SK-N-SH (cell line): Measurements from ENCODE around the gene SENP8.

ENCODE experiments used
- CHD2 ChIP-seq: fragments of 150-350 bp; IDR thresholded peaks from 2 replicates; pipeline ENCODE4 v1.6.1; 2018; ENCODE audit warnings: low read length; ENCODE audit not compliant: partially characterized antibody
- CTCF ChIP-seq: fragments of 200-600 bp; sonication (generic); IDR thresholded peaks from 2 replicates; pipeline ENCODE4 v1.6.1; 2017; ENCODE audit warnings: antibody characterized with exemption, mild to moderate bottlenecking, moderate library complexity
- EZH2phosphoT487 ChIP-seq: fragments of 200-600 bp; sonication (generic); IDR thresholded peaks from 2 replicates; pipeline ENCODE4 v1.6.1; 2017; ENCODE audit warnings: low read depth, mixed run types, mild to moderate bottlenecking, antibody characterized with exemption, moderate library complexity, borderline replicate concordance
- JUND ChIP-seq: IDR thresholded peaks from 2 replicates; pipeline ENCODE4 v1.4.0; 2012
- MAX ChIP-seq: IDR thresholded peaks from 2 replicates; pipeline ENCODE4 v1.4.0; 2012; ENCODE audit warnings: low read depth
- MXI1 ChIP-seq: IDR thresholded peaks from 2 replicates; pipeline ENCODE4 v1.6.1; 2012; ENCODE audit warnings: mild to moderate bottlenecking, low read depth, low read length, improper control_type of control experiment
- PBX3 ChIP-seq: IDR thresholded peaks from 2 replicates; pipeline ENCODE4; 2012
- RFX5 ChIP-seq: IDR thresholded peaks from 2 replicates; pipeline ENCODE4 v1.6.1; 2012; ENCODE audit warnings: mild to moderate bottlenecking, improper control_type of control experiment, low read length
- RXRA ChIP-seq: IDR thresholded peaks from 2 replicates; pipeline ENCODE4 v1.4.0; 2012; ENCODE audit warnings: low read depth, mild to moderate bottlenecking, borderline replicate concordance
- TEAD4 ChIP-seq: IDR thresholded peaks from 2 replicates; pipeline ENCODE4 v1.4.0; 2012; ENCODE audit warnings: mild to moderate bottlenecking, borderline replicate concordance; ENCODE audit not compliant: insufficient read depth

- TF ChIP-seq CTCF (no peak), JUND (no peak), CHD2 (no peak), TEAD4 (no peak), PBX3 (no peak), RFX5 (no peak), MXI1 (no peak), MAX (no peak), EZH2phosphoT487 (no peak), RXRA (no peak)
Observed at GRCh38 chr15:72106068-72106467, 12.1 kb upstream of the SENP8 start.
